BJ (cell line): ENCODE data around the gene C3. TPM values are rescaled to one million over a fixed set of nuclear protein-coding genes. Genes with fewer than 3 reads are reported as not detected.

ENCODE experiments used
- CTCF ChIA-PET: fragments of 350-600 bp; formaldehyde crosslinking; extraction: SDS; loops from one replicate; lab custom pipeline; 2021; ENCODE audit warnings: antibody characterized with exemption, inconsistent platforms; lab: Yijun Ruan, JAX
- POLR2A ChIA-PET: fragments of 300-600 bp; sonication (Branson Sonifier 250); formaldehyde crosslinking; extraction: SDS; loops from one replicate; lab custom pipeline; 2021; ENCODE audit warnings: antibody characterized with exemption; lab: Charles Lee
- DNase-seq: peaks from one replicate; pipeline ENCODE4 v3.0.0-alpha.2; 2011; ENCODE audit warnings: low read depth
- H3K27me3 ChIP-seq: 2 replicates; pipeline ENCODE4 v1.6.0; 2011; ENCODE audit warnings: low read length; ENCODE audit not compliant: control insufficient read depth, insufficient read depth
- H3K36me3 ChIP-seq: 2 replicates; pipeline ENCODE4 v1.5.1; 2011; ENCODE audit warnings: low read length; ENCODE audit not compliant: control insufficient read depth, insufficient read depth
- H3K4me3 ChIP-seq: 2 replicates; pipeline ENCODE4 v1.5.1; 2011; ENCODE audit warnings: low read depth, mild to moderate bottlenecking, control low read depth, low read length
- CTCF ChIP-seq: IDR thresholded peaks from 2 replicates; pipeline ENCODE4 v1.5.1; 2011; ENCODE audit warnings: low read depth, mild to moderate bottlenecking, control low read depth, inconsistent platforms, low read length, moderate library complexity; ENCODE audit not compliant: insufficient read depth
- polyA plus RNA-seq: library from polyadenylated mRNA; depleted of rRNA; stranded (reverse); fragments of >200 nt; gene quantifications from 2 replicates; pipeline ENCODE4 v1.2.3, GENCODE V29; 2011

C3 gene
- polyA plus RNA-seq, 1 experiment = 14.7 TPM

- TF ChIP-seq CTCF = no peak
- CTCF ChIA-PET = no interaction called here
- DNase-seq = no peak
- Histone ChIP-seq H3K36me3 (no peaks in the 10 kb centered on the region), H3K27me3 (no peaks in the 10 kb centered on the region), H3K4me3 (no peak overlapping the region)
- POLR2A ChIA-PET = no interaction called here
Measured at GRCh38 chr19:6654347-6655310, 65.8 kb downstream of the C3 start.

GRCh38 chr19:6652805-6653094, 67.7 kb downstream of the C3 start:
- ChIA-PET CTCF (interaction anchor here (1.4 kb wide), 1 partner anchor 20 kb away, joined by 5 read pairs; no protein-coding TSS in a partner anchor), POLR2A (no interaction called here)
- Histone ChIP-seq H3K27me3 (no peaks in the 10 kb centered on the region), H3K36me3 (no peaks in the 10 kb centered on the region), H3K4me3 (no peak overlapping the region)
- no peak for TF ChIP-seq CTCF
- no peak for DNase-seq

- TF ChIP-seq CTCF = no peak
- CTCF ChIA-PET = interaction anchor here (1.4 kb wide), 1 partner anchor 19 kb away, joined by 5 read pairs; no protein-coding TSS in a partner anchor
- no peaks in the 10 kb centered on the region for H3K27me3 ChIP-seq
- no peaks in the 10 kb centered on the region for H3K36me3 ChIP-seq
- no peak overlapping the region for H3K4me3 ChIP-seq
- no peak for DNase-seq
- POLR2A ChIA-PET = no interaction called here
Measured at GRCh38 chr19:6651965-6652804, 68.3 kb downstream of the C3 start.

GRCh38 chr19:6649185-6649584, 71.3 kb downstream of the C3 start:
- POLR2A ChIA-PET = no interaction called here
- CTCF ChIA-PET = no interaction called here
- no peak for DNase-seq
- TF ChIP-seq CTCF = no peak
- H3K4me3 ChIP-seq = no peak overlapping the region
- H3K36me3 ChIP-seq = no peaks in the 10 kb centered on the region
- no peaks in the 10 kb centered on the region for H3K27me3 ChIP-seq
